Right lobe of liver (tissue), 4 donors: Measurements from ENCODE around the gene DOK4.

Experiments used
- POLR2A ChIP-seq: fragments of 450-650 bp; IDR thresholded peaks from one replicate; pipeline ENCODE4 v1.6.1; 2017; ENCODE audit warnings: antibody characterized with exemption, mild to moderate bottlenecking
- TF ChIP-seq, protein P1 (sequence below), 4 donors: fragments of 200-600 bp in 3 of 4; fragments of 450-650 bp in 1 of 4; IDR thresholded peaks; one replicate each; pipeline versions ENCODE4 v1.5.1 to v1.8.0; 2016 to 2022; ENCODE audit warnings: antibody characterized with exemption in 4 of 4, mild to moderate bottlenecking in 2 of 4
- donor health status: DM: no; HTN: no; CAD: no.
- donor health status: DM: no; HTN: no; CAD: no.
- donor health status: DM: no; HTN: yes; CAD: no.

DNA sequence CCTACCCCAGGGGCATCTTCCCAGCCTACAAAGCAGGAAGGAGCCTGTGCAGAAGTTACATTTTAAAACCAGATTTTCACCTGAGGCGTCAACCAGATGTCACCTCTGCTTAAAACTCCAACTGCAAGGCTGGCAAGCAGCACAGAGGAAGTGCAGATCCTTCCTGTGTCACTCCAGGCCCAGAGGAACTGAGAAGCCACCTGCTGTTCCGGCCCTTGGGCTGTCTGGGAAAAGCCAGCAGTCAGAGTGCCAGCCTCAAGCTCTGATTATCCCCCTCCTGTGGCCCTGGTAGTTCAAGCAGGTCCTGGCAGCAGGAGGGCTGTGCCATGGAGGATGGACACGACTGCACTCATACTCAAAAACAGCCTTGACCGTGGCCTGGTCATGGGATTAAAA is 13.6 kb downstream of the DOK4 start:
- TF ChIP-seq, protein P1, sequence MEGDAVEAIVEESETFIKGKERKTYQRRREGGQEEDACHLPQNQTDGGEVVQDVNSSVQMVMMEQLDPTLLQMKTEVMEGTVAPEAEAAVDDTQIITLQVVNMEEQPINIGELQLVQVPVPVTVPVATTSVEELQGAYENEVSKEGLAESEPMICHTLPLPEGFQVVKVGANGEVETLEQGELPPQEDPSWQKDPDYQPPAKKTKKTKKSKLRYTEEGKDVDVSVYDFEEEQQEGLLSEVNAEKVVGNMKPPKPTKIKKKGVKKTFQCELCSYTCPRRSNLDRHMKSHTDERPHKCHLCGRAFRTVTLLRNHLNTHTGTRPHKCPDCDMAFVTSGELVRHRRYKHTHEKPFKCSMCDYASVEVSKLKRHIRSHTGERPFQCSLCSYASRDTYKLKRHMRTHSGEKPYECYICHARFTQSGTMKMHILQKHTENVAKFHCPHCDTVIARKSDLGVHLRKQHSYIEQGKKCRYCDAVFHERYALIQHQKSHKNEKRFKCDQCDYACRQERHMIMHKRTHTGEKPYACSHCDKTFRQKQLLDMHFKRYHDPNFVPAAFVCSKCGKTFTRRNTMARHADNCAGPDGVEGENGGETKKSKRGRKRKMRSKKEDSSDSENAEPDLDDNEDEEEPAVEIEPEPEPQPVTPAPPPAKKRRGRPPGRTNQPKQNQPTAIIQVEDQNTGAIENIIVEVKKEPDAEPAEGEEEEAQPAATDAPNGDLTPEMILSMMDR (IDR thresholded peaks at IDR 0.05), result no peak
- no peak for TF ChIP-seq POLR2A
